Peyer's patch (tissue), 4 donors: ENCODE results near the gene LAYN. TPM values are rescaled to one million over a fixed set of nuclear protein-coding genes. Genes with fewer than 3 reads are reported as not detected.

Source experiments
- DNase-seq, 3 donors: peaks; one replicate each; pipeline ENCODE4 v3.0.0-alpha.2; 2017 to 2019
- H3K27ac ChIP-seq, 4 donors: fragments of 200-600 bp; sonication (generic); one replicate each; pipeline ENCODE4 v1.5.1; 2016 to 2019
- H3K27me3 ChIP-seq, 2 donors: fragments of 200-600 bp; sonication (generic); one replicate each; pipeline ENCODE4 v1.5.1; 2019
- H3K36me3 ChIP-seq, 3 donors: fragments of 200-600 bp; sonication (generic); one replicate each; pipeline ENCODE4 v1.5.1; 2016 to 2019
- H3K4me1 ChIP-seq, 4 donors: fragments of 200-600 bp; sonication (generic); one replicate each; pipeline ENCODE4 v1.5.1; 2016 to 2019
- H3K4me3 ChIP-seq, 4 donors: fragments of 200-600 bp; sonication (generic); 1 replicate in 3 of 4; 2 replicates in 1 of 4; pipeline ENCODE4 v1.5.1; 2016 to 2019; ENCODE audit warnings: mild to moderate bottlenecking in 1 of 4
- H3K9me3 ChIP-seq, 4 donors: fragments of 200-600 bp; sonication (generic); one replicate each; pipeline ENCODE4 v1.5.1; 2016 to 2019; ENCODE audit warnings: mild to moderate bottlenecking in 1 of 4
- CTCF ChIP-seq, 6 experiments: fragments of 450-650 bp in 4 of 6; fragments of 200-600 bp in 2 of 6; sonication (generic) in 1 of 6; IDR thresholded peaks; one replicate each; pipeline ENCODE4 v1.5.1; 2017 to 2019; ENCODE audit warnings: antibody characterized with exemption in 6 of 6, mild to moderate bottlenecking in 3 of 6, moderate library complexity in 1 of 6
- POLR2A ChIP-seq, 2 donors: fragments of 450-650 bp; IDR thresholded peaks; one replicate each; pipeline ENCODE4 v1.5.1; 2017; ENCODE audit warnings: antibody characterized with exemption in 2 of 2, mild to moderate bottlenecking in 2 of 2, moderate library complexity in 2 of 2
- total RNA-seq, 4 donors: library from RNA; depleted of rRNA; stranded (reverse); fragments of >200 nt; gene quantifications; one replicate each; pipeline ENCODE4 v1.1.0, GENCODE V29; 2016

The LAYN gene
- total RNA-seq, 4 donors from 2014 or later: 2.1 to 18.2 (median 4.2) TPM

GRCh38 chr11:111571829-111572501, 31.4 kb downstream of the LAYN start:
- H3K9me3 ChIP-seq: no peaks in the 10 kb centered on the region
- H3K4me1 ChIP-seq: peaks cover 0 to 7% (median 0%) of the 10 kb centered on the region in 4 donors
- DNase-seq: no peak
- no peaks in the 10 kb centered on the region for H3K36me3 ChIP-seq
- H3K27me3 ChIP-seq: no peaks in the 10 kb centered on the region
- TF ChIP-seq POLR2A (IDR thresholded peaks at IDR 0.05): no peak
- no peak for TF ChIP-seq CTCF (IDR thresholded peaks at IDR 0.05)
- no peak overlapping the region for H3K27ac ChIP-seq
- no peak overlapping the region for H3K4me3 ChIP-seq

GRCh38 chr11:111572581-111572980, 32.1 kb downstream of the LAYN start:
- H3K27me3 ChIP-seq: no peaks in the 10 kb centered on the region
- no peaks in the 10 kb centered on the region for H3K9me3 ChIP-seq
- H3K4me1 ChIP-seq: peaks cover 0 to 7% (median 0%) of the 10 kb centered on the region in 4 donors
- DNase-seq: no peak
- H3K27ac ChIP-seq: no peak overlapping the region
- no peak overlapping the region for H3K4me3 ChIP-seq
- H3K36me3 ChIP-seq: no peaks in the 10 kb centered on the region
- no peak for TF ChIP-seq POLR2A (IDR thresholded peaks at IDR 0.05)
- TF ChIP-seq CTCF (IDR thresholded peaks at IDR 0.05): no peak

DNA sequence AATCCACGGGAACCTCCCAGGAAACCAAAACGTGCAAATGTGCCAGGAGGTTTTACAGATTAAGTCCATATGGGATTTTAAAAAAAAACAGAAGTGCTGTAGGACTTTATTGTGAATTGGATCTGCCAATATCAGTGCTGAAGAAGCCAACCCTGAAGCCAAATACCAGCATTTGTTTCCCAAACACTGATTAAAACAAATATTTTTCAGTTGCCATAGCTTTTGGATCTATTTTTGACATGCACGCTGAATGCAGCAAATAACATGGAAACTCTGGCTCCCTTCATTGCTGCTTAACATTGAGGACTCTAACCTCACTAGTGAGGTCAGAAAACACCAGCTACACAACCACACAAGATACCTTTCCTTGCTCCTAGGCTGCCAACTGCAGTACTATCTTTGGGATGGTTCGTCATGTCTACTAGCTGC, 33.3 kb downstream of the LAYN start:
- H3K9me3 ChIP-seq: no peaks in the 10 kb centered on the region
- no peak for DNase-seq
- no peak overlapping the region for H3K4me3 ChIP-seq
- peaks cover 0 to 7% (median 0%) of the 10 kb centered on the region in 4 donors for H3K4me1 ChIP-seq
- H3K36me3 ChIP-seq: no peaks in the 10 kb centered on the region
- TF ChIP-seq CTCF (IDR thresholded peaks at IDR 0.05) (no peak), POLR2A (IDR thresholded peaks at IDR 0.05) (no peak)
- H3K27me3 ChIP-seq: no peaks in the 10 kb centered on the region
- H3K27ac ChIP-seq: peak overlapping the region in 2 of 4 donors; percentile 14 to 19

DNA sequence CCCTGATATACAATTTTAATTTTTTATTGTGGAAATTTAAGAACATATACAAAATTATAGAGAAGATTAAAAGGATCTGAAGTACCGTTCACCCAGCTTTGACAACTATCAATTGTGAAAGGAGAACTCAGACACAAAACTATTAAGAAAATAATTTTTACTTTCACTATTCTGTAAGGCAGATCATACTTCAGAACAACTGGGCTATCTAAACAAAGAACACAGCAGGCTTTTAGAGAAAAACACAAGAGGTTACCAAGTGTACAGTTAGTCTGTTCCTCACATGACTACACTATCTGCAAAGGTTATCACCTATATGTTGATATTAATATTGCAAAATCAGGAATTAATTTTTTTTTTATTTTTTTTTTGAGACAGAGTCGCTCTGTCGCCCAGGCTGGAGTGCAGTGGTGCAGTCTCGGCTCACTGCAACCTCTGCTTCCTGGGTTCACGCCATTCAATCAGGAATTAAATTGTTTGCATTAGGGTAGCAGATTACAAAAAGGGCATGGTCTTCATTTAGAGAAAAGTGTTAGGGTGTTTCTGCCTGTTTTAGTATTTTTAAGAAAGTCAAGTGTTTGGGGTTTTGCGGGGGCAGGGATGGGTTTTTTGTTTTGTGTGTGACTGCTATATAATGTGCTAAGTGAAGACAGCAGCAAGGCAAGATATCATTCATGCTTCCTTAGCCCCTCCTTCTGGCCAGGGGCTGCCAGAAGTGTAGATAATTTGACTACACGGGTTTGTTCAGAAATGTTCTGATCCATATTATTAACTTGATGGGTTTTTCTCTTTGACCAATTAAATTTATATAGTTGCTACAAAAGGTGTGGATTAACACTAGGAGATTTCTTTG, 34.1 kb downstream of the LAYN start:
- Histone ChIP-seq H3K4me3 (no peak overlapping the region), H3K27me3 (no peaks in the 10 kb centered on the region), H3K36me3 (no peaks in the 10 kb centered on the region), H3K27ac (peak overlapping the region in 2 of 4 donors; percentile 14 to 19), H3K9me3 (no peaks in the 10 kb centered on the region), H3K4me1 (peaks cover 0 to 7% (median 0%) of the 10 kb centered on the region in 4 donors)
- DNase-seq: no peak
- TF ChIP-seq CTCF (IDR thresholded peaks at IDR 0.05): no peak
- TF ChIP-seq POLR2A (IDR thresholded peaks at IDR 0.05): no peak

- H3K27ac ChIP-seq: no peak overlapping the region
- H3K4me1 ChIP-seq: peaks cover 0 to 7% (median 0%) of the 10 kb centered on the region in 4 donors
- no peak for DNase-seq
- no peak for TF ChIP-seq CTCF (IDR thresholded peaks at IDR 0.05)
- TF ChIP-seq POLR2A (IDR thresholded peaks at IDR 0.05): no peak
- H3K4me3 ChIP-seq: no peak overlapping the region
- H3K9me3 ChIP-seq: no peaks in the 10 kb centered on the region
- H3K36me3 ChIP-seq: no peaks in the 10 kb centered on the region
- H3K27me3 ChIP-seq: no peaks in the 10 kb centered on the region
These were observed 35.2 kb downstream of the LAYN start for GRCh38 chr11:111575740-111576139.
